Measurements from ENCODE around the gene KIAA0408. TPM values are rescaled to one million over a fixed set of nuclear protein-coding genes. Genes with fewer than 3 reads are reported as not detected.

KIAA0408 gene
- total RNA-seq, 1 donor from 2014 or later: under 0.01 TPM

Other genes starting within 250 kb of the KIAA0408 start
- gene RNF146, start 192.5 kb downstream of the KIAA0408 start, total RNA-seq: 35.3 and 46.3 TPM in 2 replicates
- gene ECHDC1, start 115.8 kb downstream of the KIAA0408 start, total RNA-seq: 47.3 and 64.5 TPM in 2 replicates
- gene C6orf58, start 117.8 kb upstream of the KIAA0408 start, total RNA-seq: not detected in 2 replicates